ENCODE measurements around the gene LAMTOR3. TPM values are rescaled to one million over a fixed set of nuclear protein-coding genes. Genes with fewer than 3 reads are reported as not detected.

LAMTOR3 gene
- total and polyA plus RNA-seq, 2 experiments from 2014 or later: 40.8 to 64.5 TPM

GRCh38 chr4:99844048-99844447, 50.2 kb downstream of the LAMTOR3 start:
- TF ChIP-seq EZH2 (IDR thresholded peaks at IDR 0.05; ENCODE audit: low read depth, unreplicated experiment) (no peak), ETS1 (IDR thresholded peaks at IDR 0.05) (no peak), CREB1 (CRISPR knock-in tag; IDR thresholded peaks at IDR 0.05; ENCODE audit: low read depth) (no peak), ZNF331 (CRISPR knock-in tag; IDR thresholded peaks at IDR 0.05; ENCODE audit: low read depth) (no peak), JUNB (IDR thresholded peaks at IDR 0.05; ENCODE audit: unreplicated experiment) (no peak), ZNF462 (CRISPR knock-in tag; IDR thresholded peaks at IDR 0.05) (no peak), ZNF114 (CRISPR knock-in tag; IDR thresholded peaks at IDR 0.05) (no peak), EZH2phosphoT487 (IDR thresholded peaks at IDR 0.05; ENCODE audit: unreplicated experiment) (no peak), REST (IDR thresholded peaks at IDR 0.05; ENCODE audit: unreplicated experiment) (no peak)
- H3K9me3 Mint-ChIP-seq: no peaks in the 10 kb centered on the region
- Histone ChIP-seq H3K9me2 (ENCODE audit: insufficient read depth) (no peaks in the 10 kb centered on the region), H3K4me3 (no peak overlapping the region), H3F3A (replicated peaks; ENCODE audit: low read depth) (no peaks in the 10 kb centered on the region), H4K20me1 (replicated peaks; ENCODE audit: insufficient read depth) (no peaks in the 10 kb centered on the region), H2AFZ (peak overlapping the region; percentile 66; the same call in 1 of the 2 replicates), H3K79me2 (replicated peaks; ENCODE audit: insufficient read depth) (no peaks in the 10 kb centered on the region), H3K4me1 (ENCODE audit: insufficient read depth) (no peaks in the 10 kb centered on the region), H3K36me3 (ENCODE audit: insufficient read depth) (no peaks in the 10 kb centered on the region), H3K27ac (ENCODE audit: low read depth) (no peak overlapping the region), H3K4me2 (no peak overlapping the region), H3K27me3 (ENCODE audit: insufficient read depth) (no peaks in the 10 kb centered on the region)
- no peaks in the 10 kb centered on the region for H3K4me1 Mint-ChIP-seq
- no peaks in the 10 kb centered on the region for H3K36me3 Mint-ChIP-seq (ENCODE audit: low read depth)
- H3K27ac Mint-ChIP-seq: no peak overlapping the region
- no peak for ATAC-seq
- no peak overlapping the region for H3K4me3 Mint-ChIP-seq
- DNase-seq (ENCODE audit: low spot score): no peak
- H3K27me3 Mint-ChIP-seq (ENCODE audit: insufficient read depth, low read depth, poor library complexity): no peaks in the 10 kb centered on the region

All from GM23338 (cell line).